HUES48 (cell line): ENCODE results near the gene DNM3.

Experiments used
- H3K27ac ChIP-seq: one replicate; pipeline ENCODE4 v1.7.0; 2013; ENCODE audit warnings: low read depth, low read length, inconsistent platforms
- H3K27me3 ChIP-seq: 2 replicates; pipeline ENCODE4 v1.6.1; 2013; ENCODE audit warnings: mild to moderate bottlenecking, low read length; ENCODE audit not compliant: control insufficient read depth, insufficient read depth
- H3K36me3 ChIP-seq: 2 replicates; pipeline ENCODE4 v1.6.1; 2013; ENCODE audit warnings: low read length; ENCODE audit not compliant: control insufficient read depth, insufficient read depth
- H3K4me1 ChIP-seq: 2 replicates; pipeline ENCODE4 v1.6.1; 2013; ENCODE audit warnings: mild to moderate bottlenecking, low read length; ENCODE audit not compliant: control insufficient read depth, insufficient read depth
- H3K4me3 ChIP-seq: 2 replicates; pipeline ENCODE4 v1.5.1; 2013; ENCODE audit warnings: mild to moderate bottlenecking, low read depth, low read length
- H3K9ac ChIP-seq: 2 replicates; pipeline ENCODE4 v1.6.1; 2013; ENCODE audit warnings: mild to moderate bottlenecking, low read depth, low read length, moderate library complexity
- H3K9me3 ChIP-seq: 2 replicates; pipeline ENCODE4 v1.6.1; 2013; ENCODE audit warnings: low read length; ENCODE audit not compliant: control insufficient read depth, insufficient read depth

The DNM3 gene

GRCh38 chr1:172201572-172201971, 360.3 kb downstream of the DNM3 start:
- Histone ChIP-seq H3K4me1 (no peaks in the 10 kb centered on the region), H3K9me3 (peaks cover 7% of the 10 kb centered on the region), H3K36me3 (no peaks in the 10 kb centered on the region), H3K27me3 (no peaks in the 10 kb centered on the region), H3K9ac (no peak overlapping the region), H3K27ac (no peak overlapping the region), H3K4me3 (no peak overlapping the region)

- Histone ChIP-seq H3K27ac (no peak overlapping the region), H3K4me3 (no peak overlapping the region), H3K4me1 (no peaks in the 10 kb centered on the region), H3K36me3 (no peaks in the 10 kb centered on the region), H3K27me3 (no peaks in the 10 kb centered on the region), H3K9me3 (peaks cover 7% of the 10 kb centered on the region; the same call in 1 of the 2 replicates), H3K9ac (no peak overlapping the region)
These were observed 362.0 kb downstream of the DNM3 start for GRCh38 chr1:172203135-172203823.

GRCh38 chr1:172203902-172204301, 362.6 kb downstream of the DNM3 start:
- Histone ChIP-seq H3K36me3 (no peaks in the 10 kb centered on the region), H3K27ac (no peak overlapping the region), H3K9me3 (peaks cover 5% of the 10 kb centered on the region; the same call in 1 of the 2 replicates), H3K4me3 (no peak overlapping the region), H3K4me1 (no peaks in the 10 kb centered on the region), H3K27me3 (no peaks in the 10 kb centered on the region), H3K9ac (no peak overlapping the region)

GRCh38 chr1:172206256-172206655, 365.0 kb downstream of the DNM3 start:
- H3K4me3 ChIP-seq, result no peak overlapping the region
- no peaks in the 10 kb centered on the region for H3K27me3 ChIP-seq
- H3K9me3 ChIP-seq, result no peaks in the 10 kb centered on the region
- H3K27ac ChIP-seq, result no peak overlapping the region
- H3K4me1 ChIP-seq, result no peaks in the 10 kb centered on the region
- H3K9ac ChIP-seq, result no peak overlapping the region
- H3K36me3 ChIP-seq, result no peaks in the 10 kb centered on the region

- H3K27me3 ChIP-seq, result no peaks in the 10 kb centered on the region
- no peak overlapping the region for H3K27ac ChIP-seq
- no peak overlapping the region for H3K4me3 ChIP-seq
- H3K9me3 ChIP-seq, result no peaks in the 10 kb centered on the region
- H3K9ac ChIP-seq, result no peak overlapping the region
- no peaks in the 10 kb centered on the region for H3K4me1 ChIP-seq
- no peaks in the 10 kb centered on the region for H3K36me3 ChIP-seq
These were observed 367.3 kb downstream of the DNM3 start for GRCh38 chr1:172208635-172209034.

GRCh38 chr1:172211221-172211620, 369.9 kb downstream of the DNM3 start:
- Histone ChIP-seq H3K27me3 (no peaks in the 10 kb centered on the region), H3K9me3 (no peaks in the 10 kb centered on the region), H3K9ac (no peak overlapping the region), H3K4me3 (no peak overlapping the region), H3K27ac (no peak overlapping the region), H3K4me1 (no peaks in the 10 kb centered on the region), H3K36me3 (no peaks in the 10 kb centered on the region)

GRCh38 chr1:172212124-172212523, 370.8 kb downstream of the DNM3 start:
- Histone ChIP-seq H3K9ac (no peak overlapping the region), H3K9me3 (no peaks in the 10 kb centered on the region), H3K4me3 (no peak overlapping the region), H3K36me3 (no peaks in the 10 kb centered on the region), H3K4me1 (no peaks in the 10 kb centered on the region), H3K27me3 (no peaks in the 10 kb centered on the region), H3K27ac (no peak overlapping the region)

- no peaks in the 10 kb centered on the region for H3K4me1 ChIP-seq
- H3K9me3 ChIP-seq, result no peaks in the 10 kb centered on the region
These were observed 373.7 kb downstream of the DNM3 start for GRCh38 chr1:172215006-172215405.

GRCh38 chr1:172219966-172220365, 378.7 kb downstream of the DNM3 start:
- H3K27ac ChIP-seq, result no peak overlapping the region
- H3K4me3 ChIP-seq, result no peak overlapping the region

More at GRCh38 chr1:172215006-172215405, 373.7 kb downstream of the DNM3 start:
- Histone ChIP-seq H3K4me3 (no peak overlapping the region), H3K27ac (no peak overlapping the region), H3K9ac (no peak overlapping the region), H3K36me3 (no peaks in the 10 kb centered on the region), H3K27me3 (no peaks in the 10 kb centered on the region)

GRCh38 chr1:172220376-172220775, 379.1 kb downstream of the DNM3 start:
- Histone ChIP-seq H3K9ac (no peak overlapping the region), H3K36me3 (no peaks in the 10 kb centered on the region), H3K27me3 (no peaks in the 10 kb centered on the region), H3K27ac (no peak overlapping the region), H3K4me1 (no peaks in the 10 kb centered on the region), H3K9me3 (no peaks in the 10 kb centered on the region), H3K4me3 (no peak overlapping the region)

More at GRCh38 chr1:172219966-172220365, 378.7 kb downstream of the DNM3 start:
- no peaks in the 10 kb centered on the region for H3K27me3 ChIP-seq
- no peaks in the 10 kb centered on the region for H3K36me3 ChIP-seq
- H3K9ac ChIP-seq, result no peak overlapping the region
- H3K4me1 ChIP-seq, result no peaks in the 10 kb centered on the region
- no peaks in the 10 kb centered on the region for H3K9me3 ChIP-seq

- no peaks in the 10 kb centered on the region for H3K36me3 ChIP-seq
- no peaks in the 10 kb centered on the region for H3K27me3 ChIP-seq
- no peak overlapping the region for H3K9ac ChIP-seq
- H3K4me3 ChIP-seq, result no peak overlapping the region
- H3K9me3 ChIP-seq, result no peaks in the 10 kb centered on the region
- H3K27ac ChIP-seq, result no peak overlapping the region
- no peaks in the 10 kb centered on the region for H3K4me1 ChIP-seq
These were observed 380.1 kb downstream of the DNM3 start for GRCh38 chr1:172221436-172221835.
